Right lobe of liver (tissue), 6 donors: ENCODE data around the gene WDR27. TPM values are rescaled to one million over a fixed set of nuclear protein-coding genes. Genes with fewer than 3 reads are reported as not detected.
A peak's percentile ranks its signal among the peaks of the same experiment; 100 is the strongest.

Source experiments
- ATAC-seq, 4 donors: fragments of 200-7000 bp; cut with Tn5 transposase; one replicate each; pipeline ENCODE4 v1.9.1; 2020; ENCODE audit warnings: mild to moderate bottlenecking in 4 of 4, moderate library complexity in 4 of 4
- DNase-seq, 3 donors: peaks; one replicate each; pipeline ENCODE4 v3.0.0-alpha.2; 2020
- H3K27ac ChIP-seq, 3 donors: fragments of 200-600 bp; one replicate each; pipeline ENCODE4 v1.8.0; 2022
- H3K27me3 ChIP-seq, 2 donors: fragments of 200-600 bp; one replicate each; pipeline ENCODE4 v1.8.0; 2022
- H3K36me3 ChIP-seq, 4 donors: fragments of 200-600 bp; sonication (generic) in 1 of 4; one replicate each; pipeline versions ENCODE4 v1.5.1 to v1.8.0; 2017 to 2022; ENCODE audit warnings: control low read depth in 1 of 4
- H3K4me1 ChIP-seq, 4 donors: fragments of 200-600 bp; sonication (generic) in 1 of 4; one replicate each; pipeline versions ENCODE4 v1.5.1 to v1.8.0; 2017 to 2022; ENCODE audit warnings: control low read depth in 1 of 4
- H3K4me3 ChIP-seq, 3 donors: fragments of 200-600 bp; one replicate each; pipeline ENCODE4 v1.8.0; 2022
- H3K9me3 ChIP-seq, 4 donors: fragments of 200-600 bp; sonication (generic) in 1 of 4; one replicate each; pipeline versions ENCODE4 v1.5.1 to v1.8.0; 2017 to 2022; ENCODE audit warnings: control low read depth in 1 of 4
- CTCF ChIP-seq, 4 donors: fragments of 200-600 bp in 3 of 4; fragments of 450-650 bp in 1 of 4; IDR thresholded peaks; one replicate each; pipeline versions ENCODE4 v1.5.1 to v1.8.0; 2016 to 2022; ENCODE audit warnings: antibody characterized with exemption in 4 of 4, mild to moderate bottlenecking in 2 of 4
- POLR2A ChIP-seq: fragments of 450-650 bp; IDR thresholded peaks from one replicate; pipeline ENCODE4 v1.6.1; 2017; ENCODE audit warnings: antibody characterized with exemption, mild to moderate bottlenecking
- WGBS: methylation state at CpG from one replicate; pipeline ENCODE4 v1.1.6; 2018; ENCODE audit warnings: low coverage, low lambda C conversion rate; ENCODE audit not compliant: insufficient coverage; ENCODE audit errors: missing lambda C conversion rate; 5-methylcytosine and 5-hydroxymethylcytosine counted together
- intact Hi-C, 2 donors: fragments of 100-400 bp; cut with DNase I; formaldehyde crosslinking; loops; one replicate each; pipeline versions ENCODE4 v1.11.2 to v1.14.1; 2022
- total RNA-seq, 6 experiments: library from RNA; depleted of rRNA in 2 of 6; stranded (reverse); fragments of >200 nt in 2 of 6; fragmentation: NEBNext Ultra II Directional in 3 of 6; extraction: Animal tissue kit (Norgen Biotek cat#: 25700) in 3 of 6; gene quantifications; one replicate each; pipeline versions ENCODE4 v1.1.0 to v1.2.4, GENCODE V29; 2016 to 2023
- donor health status: DM: no; HTN: yes; CAD: no.
- donor health status: DM: no; HTN: no; CAD: no.
- donor health status: DM: no; HTN: no; CAD: no.
- donor health status: DM: no; HTN: yes; CAD: no.
- donor health status: DM: no; HTN: yes; CAD: no.

The WDR27 gene
- total RNA-seq, 6 experiments from 2014 or later: 8.2 to 26.8 (median 12.7) TPM

- 75% methylated on average over 7 of the region's 12 CpGs for WGBS
- ATAC-seq (no peak), DNase-seq (no peak)
- Histone ChIP-seq H3K27ac (no peak overlapping the region), H3K36me3 (no peaks in the 10 kb centered on the region), H3K9me3 (no peaks in the 10 kb centered on the region), H3K4me1 (no peaks in the 10 kb centered on the region), H3K27me3 (no peaks in the 10 kb centered on the region), H3K4me3 (no peak overlapping the region)
- intact Hi-C loops: no loop called here
- TF ChIP-seq POLR2A (no peak), CTCF (IDR thresholded peaks at IDR 0.05) (no peak)
Observed at GRCh38 chr6:169651498-169651897, 50.3 kb downstream of the WDR27 start.

GRCh38 chr6:169650959-169651292 is 50.9 kb downstream of the WDR27 start:
- no peak for ATAC-seq
- WGBS: 90% methylated on average over 3 of the region's 6 CpGs
- TF ChIP-seq POLR2A (no peak), CTCF (IDR thresholded peaks at IDR 0.05) (no peak)

GRCh38 chr6:169650241-169650958 is 51.4 kb downstream of the WDR27 start:
- WGBS: 86% methylated on average over 3 of the region's 3 CpGs
- intact Hi-C loops: no loop called here

More at GRCh38 chr6:169650959-169651292, 50.9 kb downstream of the WDR27 start:
- DNase-seq: no peak
- Histone ChIP-seq H3K27ac (no peak overlapping the region), H3K9me3 (no peaks in the 10 kb centered on the region), H3K4me3 (no peak overlapping the region), H3K4me1 (no peaks in the 10 kb centered on the region), H3K27me3 (no peaks in the 10 kb centered on the region), H3K36me3 (no peaks in the 10 kb centered on the region)
- intact Hi-C loops: no loop called here

GRCh38 chr6:169648617-169649016 is 53.2 kb downstream of the WDR27 start:
- ATAC-seq: peak in 1 of 4 donors; percentile 32
- intact Hi-C loops: no loop called here
- Histone ChIP-seq H3K4me3 (no peak overlapping the region), H3K27me3 (no peaks in the 10 kb centered on the region), H3K4me1 (no peaks in the 10 kb centered on the region), H3K27ac (no peak overlapping the region), H3K9me3 (no peaks in the 10 kb centered on the region), H3K36me3 (no peaks in the 10 kb centered on the region)
- TF ChIP-seq CTCF (IDR thresholded peaks at IDR 0.05) (no peak), POLR2A (no peak)
- WGBS: 90% methylated on average over 3 of the region's 9 CpGs
- no peak for DNase-seq

More at GRCh38 chr6:169650241-169650958, 51.4 kb downstream of the WDR27 start:
- DNase-seq: no peak
- no peak for TF ChIP-seq POLR2A
- TF ChIP-seq CTCF (IDR thresholded peaks at IDR 0.05): no peak
- Histone ChIP-seq H3K27me3 (no peaks in the 10 kb centered on the region), H3K4me3 (no peak overlapping the region), H3K27ac (no peak overlapping the region), H3K36me3 (no peaks in the 10 kb centered on the region), H3K9me3 (no peaks in the 10 kb centered on the region), H3K4me1 (no peaks in the 10 kb centered on the region)
- ATAC-seq: no peak
